ENCODE results near the gene PSMG3. TPM values are rescaled to one million over a fixed set of nuclear protein-coding genes. Genes with fewer than 3 reads are reported as not detected.
A peak's percentile ranks its signal among the peaks of the same experiment; 100 is the strongest.

Gene PSMG3
- polyA plus RNA-seq, 2 of the 4 experiments (the other 2 are of a cell fraction) = 75.9 to 89.3 TPM

DNA sequence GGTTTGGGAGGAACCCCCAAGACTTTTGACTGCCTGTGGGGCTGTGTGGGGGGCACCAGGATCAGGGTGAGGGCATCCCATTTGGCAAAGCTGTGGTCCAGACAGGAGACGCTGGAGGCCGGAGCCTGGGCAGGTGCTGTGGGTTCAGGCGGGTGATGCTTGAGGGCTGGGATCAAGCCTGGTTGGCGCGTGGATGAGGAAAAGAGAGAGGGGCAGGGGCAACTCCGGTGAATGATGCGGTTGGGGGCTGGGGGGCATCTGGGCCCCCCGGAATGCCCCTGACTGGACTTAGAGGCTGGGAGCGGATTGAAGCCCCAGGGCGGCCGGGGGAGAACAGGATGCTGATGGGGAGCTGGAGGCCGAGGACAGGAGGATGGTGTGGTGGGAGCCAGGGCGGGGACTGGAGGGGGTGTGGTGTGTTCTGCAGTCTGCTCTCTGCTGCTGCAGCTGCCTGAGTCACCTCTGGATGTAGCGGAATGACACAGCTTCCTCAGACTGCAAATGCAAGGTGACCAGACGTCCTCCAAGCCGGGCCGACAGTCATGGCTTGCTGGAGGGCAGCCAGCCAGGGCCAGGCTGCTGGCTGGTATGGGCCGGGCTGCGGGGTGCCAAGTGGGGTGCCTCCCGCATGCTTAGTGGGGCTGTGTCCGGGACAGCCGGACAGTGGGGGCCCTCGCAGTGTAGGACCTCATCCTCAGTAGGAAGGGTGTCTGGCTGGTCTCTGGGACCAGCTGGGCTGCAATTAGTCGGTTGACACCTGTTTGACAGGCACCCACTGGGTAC is 36.1 kb downstream of the PSMG3 start:
- Histone ChIP-seq H3K4me3 (peak overlapping the region; percentile 98), H3K27ac (peak overlapping the region; percentile 97 to 98), H3K4me1 (peaks cover 49% of the 10 kb centered on the region), H3K4me2 (peak overlapping the region; percentile 98), H3K9me3 (no peaks in the 10 kb centered on the region)
- ATAC-seq (peak; percentile 28 to 45), DNase-seq (ENCODE audit: low read depth in 1 of 2, low spot score in 1 of 2) (peak; percentile 84 to 88), FAIRE-seq (peak; percentile 67)
- POLR2A ChIA-PET = interaction anchor here (0.7 to 1.0 kb wide), 2 partner anchors 15 to 20 kb away, joined by 3 read pairs; no protein-coding TSS in a partner anchor
- 13% methylated on average over 13 of the region's 24 CpGs for WGBS (ENCODE audit: missing lambda C conversion rate)
- CTCF ChIA-PET = interaction anchor here (0.8 to 18.4 kb wide), 9 partner anchors 9 to 59 kb away, joined by 3 to 204 read pairs (median 5); partner anchors contain the start of gene TMEM184A
- TF ChIP-seq HEYL (CRISPR knock-in tag; IDR thresholded peaks at IDR 0.05) (no peak), HOXB13 (CRISPR knock-in tag; IDR thresholded peaks at IDR 0.05; ENCODE audit: low read depth) (no peak), JUNB (IDR thresholded peaks at IDR 0.05) (no peak), EHMT2 (IDR thresholded peaks at IDR 0.05; ENCODE audit: low read depth) (no peak), NPAS2 (CRISPR knock-in tag; IDR thresholded peaks at IDR 0.05; ENCODE audit: borderline replicate concordance) (no peak), BHLHE40 (IDR thresholded peaks at IDR 0.05; ENCODE audit: low read depth, low read length) (no peak), ZSCAN20 (CRISPR knock-in tag; IDR thresholded peaks at IDR 0.05) (no peak), ESRRA (IDR thresholded peaks at IDR 0.05; ENCODE audit: borderline replicate concordance, low read length) (no peak), RFX5 (IDR thresholded peaks at IDR 0.05) (no peak), RNF2 (IDR thresholded peaks at IDR 0.05; ENCODE audit: borderline replicate concordance, low read depth) (no peak), CBX8 (IDR thresholded peaks at IDR 0.05) (no peak), CHD4 (IDR thresholded peaks at IDR 0.05; ENCODE audit: borderline replicate concordance) (no peak), EP300 (IDR thresholded peaks at IDR 0.05) (no peak), SMC3 (IDR thresholded peaks at IDR 0.05) (no peak), CHD2 (IDR thresholded peaks at IDR 0.05; ENCODE audit: low read length, partially characterized antibody) (no peak), TFCP2L1 (CRISPR knock-in tag; IDR thresholded peaks at IDR 0.05) (peak; percentile 10; the same call in 1 of the 2 replicates), NR3C1 (IDR thresholded peaks at IDR 0.05) (no peak), EHF (CRISPR knock-in tag; IDR thresholded peaks at IDR 0.05) (peak; percentile 17; the same call in 1 of the 2 replicates)
- TF ChIP-seq, protein P1, sequence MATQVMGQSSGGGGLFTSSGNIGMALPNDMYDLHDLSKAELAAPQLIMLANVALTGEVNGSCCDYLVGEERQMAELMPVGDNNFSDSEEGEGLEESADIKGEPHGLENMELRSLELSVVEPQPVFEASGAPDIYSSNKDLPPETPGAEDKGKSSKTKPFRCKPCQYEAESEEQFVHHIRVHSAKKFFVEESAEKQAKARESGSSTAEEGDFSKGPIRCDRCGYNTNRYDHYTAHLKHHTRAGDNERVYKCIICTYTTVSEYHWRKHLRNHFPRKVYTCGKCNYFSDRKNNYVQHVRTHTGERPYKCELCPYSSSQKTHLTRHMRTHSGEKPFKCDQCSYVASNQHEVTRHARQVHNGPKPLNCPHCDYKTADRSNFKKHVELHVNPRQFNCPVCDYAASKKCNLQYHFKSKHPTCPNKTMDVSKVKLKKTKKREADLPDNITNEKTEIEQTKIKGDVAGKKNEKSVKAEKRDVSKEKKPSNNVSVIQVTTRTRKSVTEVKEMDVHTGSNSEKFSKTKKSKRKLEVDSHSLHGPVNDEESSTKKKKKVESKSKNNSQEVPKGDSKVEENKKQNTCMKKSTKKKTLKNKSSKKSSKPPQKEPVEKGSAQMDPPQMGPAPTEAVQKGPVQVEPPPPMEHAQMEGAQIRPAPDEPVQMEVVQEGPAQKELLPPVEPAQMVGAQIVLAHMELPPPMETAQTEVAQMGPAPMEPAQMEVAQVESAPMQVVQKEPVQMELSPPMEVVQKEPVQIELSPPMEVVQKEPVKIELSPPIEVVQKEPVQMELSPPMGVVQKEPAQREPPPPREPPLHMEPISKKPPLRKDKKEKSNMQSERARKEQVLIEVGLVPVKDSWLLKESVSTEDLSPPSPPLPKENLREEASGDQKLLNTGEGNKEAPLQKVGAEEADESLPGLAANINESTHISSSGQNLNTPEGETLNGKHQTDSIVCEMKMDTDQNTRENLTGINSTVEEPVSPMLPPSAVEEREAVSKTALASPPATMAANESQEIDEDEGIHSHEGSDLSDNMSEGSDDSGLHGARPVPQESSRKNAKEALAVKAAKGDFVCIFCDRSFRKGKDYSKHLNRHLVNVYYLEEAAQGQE (IDR thresholded peaks at IDR 0.05) = peak; percentile 3; the same call in 1 of the 2 replicates
- TF ChIP-seq, protein P2, sequence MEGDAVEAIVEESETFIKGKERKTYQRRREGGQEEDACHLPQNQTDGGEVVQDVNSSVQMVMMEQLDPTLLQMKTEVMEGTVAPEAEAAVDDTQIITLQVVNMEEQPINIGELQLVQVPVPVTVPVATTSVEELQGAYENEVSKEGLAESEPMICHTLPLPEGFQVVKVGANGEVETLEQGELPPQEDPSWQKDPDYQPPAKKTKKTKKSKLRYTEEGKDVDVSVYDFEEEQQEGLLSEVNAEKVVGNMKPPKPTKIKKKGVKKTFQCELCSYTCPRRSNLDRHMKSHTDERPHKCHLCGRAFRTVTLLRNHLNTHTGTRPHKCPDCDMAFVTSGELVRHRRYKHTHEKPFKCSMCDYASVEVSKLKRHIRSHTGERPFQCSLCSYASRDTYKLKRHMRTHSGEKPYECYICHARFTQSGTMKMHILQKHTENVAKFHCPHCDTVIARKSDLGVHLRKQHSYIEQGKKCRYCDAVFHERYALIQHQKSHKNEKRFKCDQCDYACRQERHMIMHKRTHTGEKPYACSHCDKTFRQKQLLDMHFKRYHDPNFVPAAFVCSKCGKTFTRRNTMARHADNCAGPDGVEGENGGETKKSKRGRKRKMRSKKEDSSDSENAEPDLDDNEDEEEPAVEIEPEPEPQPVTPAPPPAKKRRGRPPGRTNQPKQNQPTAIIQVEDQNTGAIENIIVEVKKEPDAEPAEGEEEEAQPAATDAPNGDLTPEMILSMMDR (IDR thresholded peaks at IDR 0.05) = no peak
- TF ChIP-seq, protein P3, sequence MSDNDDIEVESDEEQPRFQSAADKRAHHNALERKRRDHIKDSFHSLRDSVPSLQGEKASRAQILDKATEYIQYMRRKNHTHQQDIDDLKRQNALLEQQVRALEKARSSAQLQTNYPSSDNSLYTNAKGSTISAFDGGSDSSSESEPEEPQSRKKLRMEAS (IDR thresholded peaks at IDR 0.05) = no peak; the same call in 1 of the 2 replicates
- TF ChIP-seq, protein P4, sequence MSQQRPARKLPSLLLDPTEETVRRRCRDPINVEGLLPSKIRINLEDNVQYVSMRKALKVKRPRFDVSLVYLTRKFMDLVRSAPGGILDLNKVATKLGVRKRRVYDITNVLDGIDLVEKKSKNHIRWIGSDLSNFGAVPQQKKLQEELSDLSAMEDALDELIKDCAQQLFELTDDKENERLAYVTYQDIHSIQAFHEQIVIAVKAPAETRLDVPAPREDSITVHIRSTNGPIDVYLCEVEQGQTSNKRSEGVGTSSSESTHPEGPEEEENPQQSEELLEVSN (IDR thresholded peaks at IDR 0.05; ENCODE audit: borderline replicate concordance, low read depth) = 0 out of 2 replicates have a peak, but pooled peaks have one; percentile 11
- TF ChIP-seq, protein P5, sequence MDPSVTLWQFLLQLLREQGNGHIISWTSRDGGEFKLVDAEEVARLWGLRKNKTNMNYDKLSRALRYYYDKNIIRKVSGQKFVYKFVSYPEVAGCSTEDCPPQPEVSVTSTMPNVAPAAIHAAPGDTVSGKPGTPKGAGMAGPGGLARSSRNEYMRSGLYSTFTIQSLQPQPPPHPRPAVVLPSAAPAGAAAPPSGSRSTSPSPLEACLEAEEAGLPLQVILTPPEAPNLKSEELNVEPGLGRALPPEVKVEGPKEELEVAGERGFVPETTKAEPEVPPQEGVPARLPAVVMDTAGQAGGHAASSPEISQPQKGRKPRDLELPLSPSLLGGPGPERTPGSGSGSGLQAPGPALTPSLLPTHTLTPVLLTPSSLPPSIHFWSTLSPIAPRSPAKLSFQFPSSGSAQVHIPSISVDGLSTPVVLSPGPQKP (IDR thresholded peaks at IDR 0.05; ENCODE audit: low read depth, low read length) = no peak
- TF ChIP-seq, protein P6, sequence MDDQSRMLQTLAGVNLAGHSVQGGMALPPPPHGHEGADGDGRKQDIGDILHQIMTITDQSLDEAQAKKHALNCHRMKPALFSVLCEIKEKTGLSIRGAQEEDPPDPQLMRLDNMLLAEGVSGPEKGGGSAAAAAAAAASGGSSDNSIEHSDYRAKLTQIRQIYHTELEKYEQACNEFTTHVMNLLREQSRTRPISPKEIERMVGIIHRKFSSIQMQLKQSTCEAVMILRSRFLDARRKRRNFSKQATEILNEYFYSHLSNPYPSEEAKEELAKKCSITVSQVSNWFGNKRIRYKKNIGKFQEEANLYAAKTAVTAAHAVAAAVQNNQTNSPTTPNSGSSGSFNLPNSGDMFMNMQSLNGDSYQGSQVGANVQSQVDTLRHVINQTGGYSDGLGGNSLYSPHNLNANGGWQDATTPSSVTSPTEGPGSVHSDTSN (IDR thresholded peaks at IDR 0.05) = no peak
- TF ChIP-seq, protein P7, sequence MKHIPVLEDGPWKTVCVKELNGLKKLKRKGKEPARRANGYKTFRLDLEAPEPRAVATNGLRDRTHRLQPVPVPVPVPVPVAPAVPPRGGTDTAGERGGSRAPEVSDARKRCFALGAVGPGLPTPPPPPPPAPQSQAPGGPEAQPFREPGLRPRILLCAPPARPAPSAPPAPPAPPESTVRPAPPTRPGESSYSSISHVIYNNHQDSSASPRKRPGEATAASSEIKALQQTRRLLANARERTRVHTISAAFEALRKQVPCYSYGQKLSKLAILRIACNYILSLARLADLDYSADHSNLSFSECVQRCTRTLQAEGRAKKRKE (CRISPR knock-in tag; IDR thresholded peaks at IDR 0.05; ENCODE audit: low read depth) = 0 out of 2 replicates have a peak, but pooled peaks have one; percentile 3
- TF ChIP-seq, protein P8, sequence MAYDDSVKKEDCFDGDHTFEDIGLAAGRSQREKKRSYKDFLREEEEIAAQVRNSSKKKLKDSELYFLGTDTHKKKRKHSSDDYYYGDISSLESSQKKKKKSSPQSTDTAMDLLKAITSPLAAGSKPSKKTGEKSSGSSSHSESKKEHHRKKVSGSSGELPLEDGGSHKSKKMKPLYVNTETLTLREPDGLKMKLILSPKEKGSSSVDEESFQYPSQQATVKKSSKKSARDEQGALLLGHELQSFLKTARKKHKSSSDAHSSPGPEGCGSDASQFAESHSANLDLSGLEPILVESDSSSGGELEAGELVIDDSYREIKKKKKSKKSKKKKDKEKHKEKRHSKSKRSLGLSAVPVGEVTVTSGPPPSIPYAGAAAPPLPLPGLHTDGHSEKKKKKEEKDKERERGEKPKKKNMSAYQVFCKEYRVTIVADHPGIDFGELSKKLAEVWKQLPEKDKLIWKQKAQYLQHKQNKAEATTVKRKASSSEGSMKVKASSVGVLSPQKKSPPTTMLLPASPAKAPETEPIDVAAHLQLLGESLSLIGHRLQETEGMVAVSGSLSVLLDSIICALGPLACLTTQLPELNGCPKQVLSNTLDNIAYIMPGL (CRISPR knock-in tag; IDR thresholded peaks at IDR 0.05; ENCODE audit: borderline replicate concordance) = no peak
- TF ChIP-seq, protein P9, sequence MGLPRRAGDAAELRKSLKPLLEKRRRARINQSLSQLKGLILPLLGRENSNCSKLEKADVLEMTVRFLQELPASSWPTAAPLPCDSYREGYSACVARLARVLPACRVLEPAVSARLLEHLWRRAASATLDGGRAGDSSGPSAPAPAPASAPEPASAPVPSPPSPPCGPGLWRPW (IDR thresholded peaks at IDR 0.05) = no peak
